NCI-H748 (cell line): ENCODE results near the gene COL25A1.
"Not testable (repeated sequence)": the region's sequence is repeated elsewhere in the genome, so short reads cannot be mapped to it uniquely, and the experiment has no call there.

Experiments used
- DNase-seq: peaks from one replicate; lab custom pipeline; 2025; ENCODE audit not compliant: unreplicated experiment; lab: John Stamatoyannopoulos, UW

The COL25A1 gene

DNA sequence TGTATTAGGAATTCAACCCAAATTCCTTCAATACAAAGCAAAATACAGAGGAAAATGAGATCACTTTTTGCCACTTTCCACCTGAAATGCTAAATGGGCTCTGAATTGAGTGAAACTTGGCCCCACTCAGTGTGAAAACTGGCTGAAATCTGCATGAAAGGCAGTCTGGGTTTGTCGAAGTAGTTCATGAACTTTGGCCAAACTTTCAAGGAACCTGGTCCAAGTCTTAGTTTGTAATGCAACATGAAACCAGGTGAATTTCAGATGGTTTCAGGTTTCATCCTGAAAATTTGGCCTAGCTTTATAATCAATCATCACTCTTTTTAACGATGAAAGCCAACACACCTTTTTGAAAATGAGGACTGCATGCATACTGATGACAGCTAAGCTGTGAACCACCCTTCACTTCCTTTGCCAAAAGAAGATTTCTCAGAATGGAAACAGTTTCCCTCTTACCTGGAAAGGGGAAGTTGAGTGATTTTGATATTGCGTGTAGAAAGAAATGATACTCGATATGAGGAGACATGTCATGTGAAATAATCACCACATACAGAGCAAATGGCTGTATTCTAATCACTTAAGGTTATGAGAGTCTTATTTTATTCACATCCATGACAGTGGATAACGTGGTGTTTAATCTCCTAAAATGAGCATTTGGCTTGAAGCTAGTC, 329.7 kb downstream of the COL25A1 start:
- no peak for DNase-seq

- no peak for DNase-seq
These were observed 331.0 kb downstream of the COL25A1 start for GRCh38 chr4:108971473-108971872.

- no peak for DNase-seq
These were observed 336.9 kb downstream of the COL25A1 start for GRCh38 chr4:108965472-108966076.

- no peak for DNase-seq
These were observed 337.4 kb downstream of the COL25A1 start for GRCh38 chr4:108965016-108965415.

DNA sequence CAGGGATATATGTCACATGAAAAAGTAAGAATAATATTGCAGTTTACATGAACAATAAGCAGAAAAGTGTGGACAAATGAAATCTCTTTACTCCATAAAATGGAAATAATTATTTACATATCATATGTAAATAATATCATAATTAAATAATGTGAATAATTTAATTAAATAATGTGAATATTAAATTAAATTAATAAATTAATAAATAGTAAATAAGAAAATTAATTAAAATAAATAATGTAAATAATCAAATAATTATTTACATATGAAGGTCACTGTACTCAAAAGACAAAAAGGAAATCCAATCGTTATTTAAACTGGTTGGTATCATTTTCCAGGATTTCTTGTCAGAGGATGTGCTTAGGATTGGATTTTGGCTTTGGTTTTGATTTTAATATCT, 338.5 kb downstream of the COL25A1 start:
- no peak for DNase-seq

DNA sequence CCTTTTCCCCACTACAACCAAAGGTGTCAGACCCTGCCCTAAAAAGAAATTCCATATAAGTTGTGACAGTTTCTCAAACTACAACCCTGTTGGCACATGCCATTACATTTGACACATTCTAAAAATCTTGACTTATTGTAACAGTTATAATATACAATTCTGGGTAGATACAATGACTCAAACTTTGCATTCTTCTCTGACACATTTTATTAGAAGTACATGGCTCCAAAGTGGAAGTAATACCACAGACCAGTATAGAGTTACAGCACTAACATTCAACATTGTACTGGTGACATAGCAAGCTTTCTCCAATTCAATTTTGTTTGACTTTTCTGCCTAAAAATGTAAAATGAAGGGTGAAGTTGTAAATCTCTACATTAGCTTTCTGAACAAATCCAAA, 343.0 kb downstream of the COL25A1 start:
- no peak for DNase-seq

DNA sequence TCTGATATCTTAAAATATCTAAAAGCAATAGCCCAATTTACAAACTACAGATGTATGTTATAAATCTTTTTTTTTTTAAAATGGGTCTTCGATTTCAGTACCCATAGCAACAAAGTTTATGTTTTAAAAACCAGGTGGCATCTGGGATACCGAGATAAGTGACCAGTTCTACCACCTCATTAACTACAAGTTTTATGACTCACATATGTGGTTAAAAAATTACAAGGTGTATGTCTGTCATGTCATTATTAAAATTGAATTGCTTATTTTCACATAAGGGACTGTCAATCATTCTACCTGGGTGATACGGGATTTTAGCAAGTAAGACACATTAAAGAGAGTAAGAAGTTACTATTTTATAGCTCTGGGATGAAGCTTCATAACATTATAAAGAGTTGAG, 347.6 kb downstream of the COL25A1 start:
- DNase-seq: no peak

DNA sequence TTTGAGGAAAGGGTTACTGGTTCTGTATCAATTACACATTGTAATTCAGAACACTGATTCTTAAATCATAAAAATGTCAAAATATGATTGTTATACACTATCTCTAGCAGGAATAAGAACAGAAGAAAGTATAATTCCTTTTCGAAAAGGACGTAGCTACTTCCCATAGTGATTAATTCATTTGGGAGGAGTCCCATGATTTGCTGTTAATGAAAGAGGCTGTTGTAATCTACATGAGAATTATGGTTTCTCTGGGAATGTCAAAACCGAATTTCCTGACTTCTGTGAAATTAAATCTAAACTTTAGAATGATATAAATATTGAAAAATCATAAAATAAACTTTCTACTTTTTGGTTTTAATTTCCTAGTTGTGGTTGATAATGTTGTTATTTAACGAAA, 348.5 kb downstream of the COL25A1 start:
- DNase-seq: no peak

DNA sequence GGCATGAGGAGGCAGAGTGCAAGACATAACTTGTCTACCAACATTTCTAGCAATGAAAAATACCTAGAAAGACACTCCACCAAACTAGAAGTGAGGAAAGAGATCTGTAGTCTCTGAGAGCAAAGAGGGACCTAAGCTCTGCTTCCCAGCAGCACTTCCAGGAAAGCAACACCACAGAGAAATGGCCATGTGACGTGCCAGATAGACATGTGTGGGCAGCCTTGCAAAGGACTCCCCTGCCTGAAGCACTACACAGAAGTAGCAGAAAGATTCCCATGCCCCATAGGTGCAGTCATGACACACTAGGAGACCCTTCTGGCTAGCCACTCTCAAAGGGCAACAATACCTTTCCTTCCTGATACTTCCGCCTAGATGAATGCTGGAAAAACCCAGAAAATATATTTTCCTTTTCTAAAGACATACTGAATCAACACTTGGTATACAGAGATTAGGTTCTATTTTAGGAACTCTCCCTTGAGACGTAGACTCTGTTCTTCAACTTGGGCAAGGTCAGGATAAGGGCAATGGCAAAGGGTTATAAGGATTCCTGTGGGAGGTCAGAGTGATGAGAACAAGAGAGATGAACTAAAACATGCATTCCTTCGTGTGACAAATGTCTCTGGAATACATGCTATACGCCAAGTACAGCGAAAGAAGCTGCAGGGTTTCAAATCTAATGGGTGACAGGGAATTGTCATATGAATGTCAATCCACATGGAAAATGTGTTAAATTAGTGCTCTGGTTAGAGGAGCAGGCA, 352.1 kb downstream of the COL25A1 start:
- DNase-seq: no peak

GRCh38 chr4:108947526-108947925, 354.9 kb downstream of the COL25A1 start:
- no peak for DNase-seq

DNA sequence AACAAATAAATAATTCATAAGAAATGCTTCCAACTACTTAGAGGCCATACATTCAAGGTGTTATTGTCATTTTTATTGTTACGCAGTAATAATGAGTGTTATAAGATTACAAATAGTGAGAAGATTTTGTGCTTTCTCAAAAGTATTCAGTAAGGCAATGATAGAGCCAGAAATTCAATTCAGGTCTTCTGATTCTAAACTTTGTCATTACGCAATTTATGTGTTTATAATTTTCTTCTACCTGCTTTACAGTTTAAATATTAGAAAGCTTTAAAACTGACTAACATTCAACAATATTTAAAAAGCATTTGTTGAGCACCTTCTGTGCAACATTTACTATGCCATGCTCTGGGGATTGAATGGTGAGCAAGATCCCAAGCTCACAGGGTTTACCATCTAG, 356.2 kb downstream of the COL25A1 start:
- DNase-seq: no peak

GRCh38 chr4:108943976-108944591, 358.4 kb downstream of the COL25A1 start:
- no peak for DNase-seq

GRCh38 chr4:108943371-108943770, 359.1 kb downstream of the COL25A1 start:
- DNase-seq: no peak

DNA sequence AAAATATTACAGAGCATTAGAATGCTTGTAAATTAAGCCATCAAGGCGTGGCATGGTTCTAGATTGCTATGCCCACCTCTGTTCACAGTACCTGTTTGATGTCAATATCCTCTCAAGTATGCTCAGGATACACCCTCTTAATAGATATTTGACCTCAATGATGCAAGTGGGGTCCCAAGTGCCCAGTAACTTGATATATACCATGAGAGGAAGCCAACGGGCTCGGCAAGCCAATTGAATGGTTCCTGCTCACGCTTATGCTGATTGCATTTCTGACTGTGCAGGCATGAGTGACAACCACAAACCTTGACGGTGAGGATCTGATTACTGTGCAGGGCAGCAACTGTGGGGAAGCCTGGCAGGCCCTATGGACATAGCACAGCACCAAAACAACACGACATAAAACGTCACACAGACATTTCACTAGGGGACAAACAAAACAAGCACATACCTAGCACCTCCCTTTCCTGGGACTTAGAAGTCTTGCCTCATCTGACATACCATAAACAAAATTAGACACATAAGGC, 360.5 kb downstream of the COL25A1 start:
- peak; percentile 0 for DNase-seq

DNA sequence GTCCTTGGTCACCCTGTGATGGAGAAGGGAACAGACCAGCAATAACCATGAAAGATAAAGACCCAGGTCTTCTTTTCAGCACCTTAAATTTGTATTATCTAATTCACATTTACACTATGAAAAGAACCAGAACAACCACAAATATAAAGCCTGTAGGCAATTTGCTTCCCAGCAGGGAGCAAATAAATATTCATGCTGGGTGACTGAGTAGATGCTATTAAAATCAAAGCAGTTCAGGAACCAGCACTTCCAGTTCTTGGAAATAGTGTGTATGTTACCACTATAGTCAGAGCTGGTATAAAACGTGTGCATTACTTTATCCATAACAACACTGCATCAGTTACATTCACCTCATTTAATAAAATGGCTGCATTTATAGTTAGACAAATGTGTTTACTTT, 361.8 kb downstream of the COL25A1 start:
- DNase-seq: peak; percentile 0

GRCh38 chr4:108940149-108940548, 362.3 kb downstream of the COL25A1 start:
- no peak for DNase-seq

DNA sequence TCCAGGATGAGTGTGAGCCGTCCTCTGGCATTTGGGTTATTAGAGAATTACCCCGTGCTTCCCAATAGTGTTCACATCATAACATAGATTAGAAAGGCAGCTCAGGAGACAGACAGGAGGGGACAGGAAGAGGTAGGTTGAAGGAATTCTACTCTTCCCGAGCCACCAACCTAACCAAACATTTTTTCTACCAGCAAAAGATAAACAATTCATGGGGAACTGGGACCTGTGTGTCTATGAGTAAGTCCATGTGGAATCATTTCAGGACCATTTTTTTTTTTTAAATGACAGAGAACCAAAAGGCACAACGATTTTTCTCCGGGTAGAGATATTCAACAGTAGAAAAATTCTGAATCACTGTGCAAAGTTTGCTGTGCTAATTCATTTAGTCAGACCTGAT, 365.4 kb downstream of the COL25A1 start:
- no peak for DNase-seq

- not testable (repeated sequence) for DNase-seq
These were observed 368.5 kb downstream of the COL25A1 start for GRCh38 chr4:108933925-108934324.

DNA sequence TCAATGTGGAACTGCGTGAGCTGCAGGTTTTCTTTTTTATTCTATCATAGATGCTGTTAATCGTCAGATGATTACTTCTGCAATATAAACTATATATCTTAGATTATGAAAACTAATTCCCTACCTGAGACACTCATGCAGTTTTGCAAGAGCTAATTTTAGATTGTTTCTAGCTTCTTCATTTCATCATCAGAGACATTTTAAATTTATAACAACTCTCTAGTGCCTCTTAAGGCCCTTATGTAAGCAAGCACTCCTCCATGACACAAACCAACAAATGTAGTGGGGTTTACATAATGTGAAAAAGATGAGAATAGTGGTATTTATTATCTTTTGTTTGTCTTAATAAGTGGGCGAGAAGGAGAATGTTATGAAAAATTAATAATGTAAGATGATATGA, 369.4 kb downstream of the COL25A1 start:
- no peak for DNase-seq

DNA sequence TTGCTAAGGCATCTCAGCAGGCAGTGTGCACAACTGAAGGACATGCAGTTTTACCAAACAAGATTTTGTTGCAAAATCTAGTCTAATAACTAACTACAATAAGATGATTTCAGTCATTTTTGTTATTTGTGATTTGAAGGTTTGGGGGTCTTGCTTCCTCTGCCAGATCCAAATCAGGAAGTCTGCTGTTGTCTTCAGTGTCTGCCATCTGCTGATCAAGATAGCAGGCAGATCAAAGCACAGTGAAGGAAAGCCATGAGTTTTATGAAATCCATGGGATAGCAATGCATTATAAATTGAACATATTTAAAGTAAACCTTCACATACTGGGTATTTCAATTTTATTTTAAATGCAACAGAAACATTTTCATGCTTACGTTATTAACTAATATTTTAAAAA, 370.5 kb downstream of the COL25A1 start:
- DNase-seq: no peak

- DNase-seq: no peak
These were observed 372.3 kb downstream of the COL25A1 start for GRCh38 chr4:108930186-108930585.

DNA sequence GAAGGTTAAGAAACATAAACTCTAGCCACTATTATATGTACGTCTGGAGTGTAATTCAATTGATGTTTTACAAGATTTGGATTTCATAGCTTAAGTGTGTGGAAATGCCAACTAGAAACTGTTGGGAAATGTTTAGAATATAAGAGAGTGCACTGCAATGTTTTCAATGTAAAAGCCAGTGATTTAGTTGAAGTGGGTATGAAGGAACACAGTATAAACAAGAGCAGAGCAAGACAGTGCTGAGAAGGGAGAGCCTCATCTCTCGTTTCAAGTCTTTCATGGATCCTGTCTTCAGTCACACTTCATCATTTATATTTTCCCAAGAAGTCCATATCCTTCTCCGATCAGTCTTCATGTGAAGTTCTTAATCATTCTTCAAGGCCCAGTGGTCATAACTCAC, 375.7 kb downstream of the COL25A1 start:
- no peak for DNase-seq
